Measurements from ENCODE around the gene AGBL5. TPM values are rescaled to one million over a fixed set of nuclear protein-coding genes. Genes with fewer than 3 reads are reported as not detected.
A peak's percentile ranks its signal among the peaks of the same experiment; 100 is the strongest.

AGBL5 gene
- total and polyA plus RNA-seq, 4 donors: 8.6 to 22.3 (median 14.4) TPM

DNA sequence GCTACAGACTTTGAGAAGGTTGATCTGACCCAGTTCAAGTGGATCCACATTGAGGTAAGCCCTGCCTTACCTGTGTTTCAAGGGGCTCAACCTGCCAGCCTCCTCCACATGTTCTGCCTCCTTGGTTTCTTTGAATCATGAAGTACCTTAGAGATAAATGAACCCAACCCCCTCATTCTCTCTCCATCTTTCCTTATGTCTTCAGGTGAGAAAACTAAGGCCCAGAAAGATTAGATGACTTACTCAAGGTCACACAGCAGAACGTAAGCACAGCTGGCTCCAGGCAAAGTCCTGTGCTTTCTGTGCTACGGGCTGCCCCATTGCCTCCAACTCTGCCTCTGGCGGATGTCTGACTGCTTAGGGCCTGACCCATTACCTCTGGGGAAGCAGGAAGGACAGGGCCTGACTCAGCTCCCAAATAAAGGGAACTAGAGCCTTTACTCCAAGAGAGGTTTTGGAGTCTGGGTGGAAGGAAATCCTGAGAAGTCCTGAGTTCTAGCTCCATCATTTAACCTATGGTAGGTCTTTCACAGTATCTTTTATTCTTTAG, 45.4 kb downstream of the AGBL5 start:
- peaks cover 0 to 2% (median 0%) of the 10 kb centered on the region in 4 donors for H3K36me3 ChIP-seq (ENCODE audit: control insufficient read depth in 4 of 4, insufficient read depth in 4 of 4, low read length in 4 of 4)
- no peak for ATAC-seq (ENCODE audit: insufficient read depth, low FRiP score)
- H3K27ac ChIP-seq (ENCODE audit: low read depth in 1 of 2, low read length in 1 of 2): peak overlapping the region in 1 of 2 donors; percentile 5
- no peak for DNase-seq
- 53 to 74% methylated on average over 3 of the region's 3 CpGs for WGBS, 2 donors
- H3K4me3 ChIP-seq: no peak overlapping the region
- peaks cover 0 to 10% (median 7%) of the 10 kb centered on the region in 5 donors for H3K4me1 ChIP-seq (ENCODE audit: control insufficient read depth in 5 of 5, insufficient read depth in 5 of 5, low read length in 5 of 5)
- H3K9ac ChIP-seq (ENCODE audit: insufficient read depth in 1 of 2, low read length in 2 of 2): no peak overlapping the region
- H3K9me3 ChIP-seq (ENCODE audit: control insufficient read depth in 4 of 4, insufficient read depth in 3 of 4, low read length in 3 of 4): no peaks in the 10 kb centered on the region
- TF ChIP-seq, protein P1, sequence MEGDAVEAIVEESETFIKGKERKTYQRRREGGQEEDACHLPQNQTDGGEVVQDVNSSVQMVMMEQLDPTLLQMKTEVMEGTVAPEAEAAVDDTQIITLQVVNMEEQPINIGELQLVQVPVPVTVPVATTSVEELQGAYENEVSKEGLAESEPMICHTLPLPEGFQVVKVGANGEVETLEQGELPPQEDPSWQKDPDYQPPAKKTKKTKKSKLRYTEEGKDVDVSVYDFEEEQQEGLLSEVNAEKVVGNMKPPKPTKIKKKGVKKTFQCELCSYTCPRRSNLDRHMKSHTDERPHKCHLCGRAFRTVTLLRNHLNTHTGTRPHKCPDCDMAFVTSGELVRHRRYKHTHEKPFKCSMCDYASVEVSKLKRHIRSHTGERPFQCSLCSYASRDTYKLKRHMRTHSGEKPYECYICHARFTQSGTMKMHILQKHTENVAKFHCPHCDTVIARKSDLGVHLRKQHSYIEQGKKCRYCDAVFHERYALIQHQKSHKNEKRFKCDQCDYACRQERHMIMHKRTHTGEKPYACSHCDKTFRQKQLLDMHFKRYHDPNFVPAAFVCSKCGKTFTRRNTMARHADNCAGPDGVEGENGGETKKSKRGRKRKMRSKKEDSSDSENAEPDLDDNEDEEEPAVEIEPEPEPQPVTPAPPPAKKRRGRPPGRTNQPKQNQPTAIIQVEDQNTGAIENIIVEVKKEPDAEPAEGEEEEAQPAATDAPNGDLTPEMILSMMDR (IDR thresholded peaks at IDR 0.05; ENCODE audit: control extremely low read depth, extremely low read depth): no peak
- H3K27me3 ChIP-seq (ENCODE audit: control insufficient read depth in 3 of 3, insufficient read depth in 3 of 3, low read length in 2 of 3): no peaks in the 10 kb centered on the region

DNA sequence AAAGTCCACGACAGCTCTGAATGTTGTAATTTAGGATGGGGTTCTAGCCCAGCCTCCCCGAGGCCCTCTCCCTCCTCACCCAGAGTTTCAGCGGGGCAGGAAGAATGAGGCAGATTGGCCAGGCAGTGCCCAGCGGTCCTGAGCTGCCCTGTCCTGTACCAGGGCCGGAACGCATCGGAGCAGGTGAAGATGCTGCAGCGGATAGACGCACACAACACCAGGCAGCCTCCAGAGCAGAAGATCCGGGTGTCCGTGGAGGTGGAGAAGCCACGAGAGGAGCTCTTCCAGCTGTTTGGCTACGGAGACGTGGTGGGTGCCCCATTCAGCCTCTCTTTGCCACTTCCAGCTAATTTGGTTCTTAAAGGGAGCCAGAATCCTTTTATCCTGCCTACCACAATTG, 45.9 kb downstream of the AGBL5 start:
- Histone ChIP-seq H3K36me3 (ENCODE audit: control insufficient read depth in 4 of 4, insufficient read depth in 4 of 4, low read length in 4 of 4) (no peaks in the 10 kb centered on the region), H3K4me3 (no peak overlapping the region), H3K9ac (ENCODE audit: insufficient read depth in 1 of 2, low read length in 2 of 2) (no peak overlapping the region), H3K9me3 (ENCODE audit: control insufficient read depth in 4 of 4, insufficient read depth in 3 of 4, low read length in 3 of 4) (no peaks in the 10 kb centered on the region), H3K27ac (ENCODE audit: low read depth in 1 of 2, low read length in 1 of 2) (no peak overlapping the region), H3K4me1 (ENCODE audit: control insufficient read depth in 5 of 5, insufficient read depth in 5 of 5, low read length in 5 of 5) (peaks cover 0 to 10% (median 7%) of the 10 kb centered on the region in 5 donors), H3K27me3 (ENCODE audit: control insufficient read depth in 3 of 3, insufficient read depth in 3 of 3, low read length in 2 of 3) (no peaks in the 10 kb centered on the region)
- DNase-seq (no peak), ATAC-seq (ENCODE audit: insufficient read depth, low FRiP score) (no peak)
- TF ChIP-seq, protein P1 (IDR thresholded peaks at IDR 0.05; ENCODE audit: control extremely low read depth, extremely low read depth): no peak
- 92 to 93% methylated on average over 14 of the region's 14 CpGs for WGBS, 2 donors

DNA sequence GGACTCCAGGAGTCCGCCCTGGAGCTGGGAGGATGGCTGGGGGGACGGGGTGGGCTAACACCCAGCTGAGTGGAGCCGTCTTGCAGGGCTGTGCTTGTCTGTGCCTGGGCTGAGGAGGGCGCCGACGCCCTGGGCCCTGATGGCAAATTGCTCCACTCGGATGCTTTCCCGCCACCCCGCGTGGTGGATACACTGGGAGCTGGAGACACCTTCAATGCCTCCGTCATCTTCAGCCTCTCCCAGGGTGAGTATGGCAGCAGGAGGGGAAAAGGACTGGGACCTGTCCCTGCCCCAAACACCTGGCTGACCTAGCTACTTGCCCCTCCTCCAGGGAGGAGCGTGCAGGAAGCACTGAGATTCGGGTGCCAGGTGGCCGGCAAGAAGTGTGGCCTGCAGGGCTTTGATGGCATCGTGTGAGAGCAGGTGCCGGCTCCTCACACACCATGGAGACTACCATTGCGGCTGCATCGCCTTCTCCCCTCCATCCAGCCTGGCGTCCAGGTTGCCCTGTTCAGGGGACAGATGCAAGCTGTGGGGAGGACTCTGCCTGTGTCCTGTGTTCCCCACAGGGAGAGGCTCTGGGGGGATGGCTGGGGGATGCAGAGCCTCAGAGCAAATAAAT, 48.0 kb downstream of the AGBL5 start:
- TF ChIP-seq, protein P1 (IDR thresholded peaks at IDR 0.05; ENCODE audit: control extremely low read depth, extremely low read depth): no peak
- no peaks in the 10 kb centered on the region for H3K27me3 ChIP-seq (ENCODE audit: control insufficient read depth in 3 of 3, insufficient read depth in 3 of 3, low read length in 2 of 3)
- ATAC-seq (ENCODE audit: insufficient read depth, low FRiP score): no peak
- no peak overlapping the region for H3K4me3 ChIP-seq
- H3K36me3 ChIP-seq (ENCODE audit: control insufficient read depth in 4 of 4, insufficient read depth in 4 of 4, low read length in 4 of 4): no peaks in the 10 kb centered on the region
- DNase-seq: no peak
- 94 to 95% methylated on average over 19 of the region's 19 CpGs for WGBS, 2 donors
- no peaks in the 10 kb centered on the region for H3K9me3 ChIP-seq (ENCODE audit: control insufficient read depth in 4 of 4, insufficient read depth in 3 of 4, low read length in 3 of 4)
- H3K9ac ChIP-seq (ENCODE audit: insufficient read depth in 1 of 2, low read length in 2 of 2): no peak overlapping the region
- no peak overlapping the region for H3K27ac ChIP-seq (ENCODE audit: low read depth in 1 of 2, low read length in 1 of 2)
- peaks cover 0 to 10% (median 7%) of the 10 kb centered on the region in 5 donors for H3K4me1 ChIP-seq (ENCODE audit: control insufficient read depth in 5 of 5, insufficient read depth in 5 of 5, low read length in 5 of 5)
